ENCODE data around the gene EP400.

EP400 gene

GRCh38 chr12:132124766-132125425 is 175.2 kb downstream of the EP400 start:
- no peak for TF ChIP-seq EZH2phosphoT487 (IDR thresholded peaks at IDR 0.05; ENCODE audit: borderline replicate concordance, low read length)
- no peak for TF ChIP-seq CTCF (IDR thresholded peaks at IDR 0.05; ENCODE audit: low read depth, low read length, poor library complexity, severe bottlenecking)
- Histone ChIP-seq H3K4me2 (ENCODE audit: low read length) (no peak overlapping the region), H4K20me1 (ENCODE audit: control insufficient read depth, insufficient read depth, low read depth, low read length) (no peaks in the 10 kb centered on the region), H3K27me3 (ENCODE audit: control insufficient read depth, low read length) (no peaks in the 10 kb centered on the region), H3K4me1 (ENCODE audit: control insufficient read depth, low read length) (no peaks in the 10 kb centered on the region), H3K36me3 (ENCODE audit: control insufficient read depth, low read length) (peaks cover 56% of the 10 kb centered on the region), H3K4me3 (ENCODE audit: low read length) (no peak overlapping the region), H3K9me3 (ENCODE audit: control insufficient read depth, insufficient read depth, low read length) (no peaks in the 10 kb centered on the region), H3K27ac (ENCODE audit: low read depth, low read length) (no peak overlapping the region), H3K9me2 (replicated peaks; ENCODE audit: control insufficient read depth, low read length) (no peaks in the 10 kb centered on the region), H3F3A (ENCODE audit: control insufficient read depth, insufficient read depth) (peaks cover 2% of the 10 kb centered on the region; the same call in 1 of the 2 replicates), H3K79me2 (ENCODE audit: control insufficient read depth, low read length) (no peaks in the 10 kb centered on the region)

GRCh38 chr12:132125736-132126135 is 176.0 kb downstream of the EP400 start:
- no peak overlapping the region for H3K4me2 ChIP-seq (ENCODE audit: low read length)
- H3K4me3 ChIP-seq (ENCODE audit: low read length): no peak overlapping the region
- peaks cover 56% of the 10 kb centered on the region for H3K36me3 ChIP-seq (ENCODE audit: control insufficient read depth, low read length)
- H4K20me1 ChIP-seq (ENCODE audit: control insufficient read depth, insufficient read depth, low read depth, low read length): no peaks in the 10 kb centered on the region; the same call in 1 of the 2 replicates
- H3F3A ChIP-seq (ENCODE audit: control insufficient read depth, insufficient read depth): peaks cover 6% of the 10 kb centered on the region; the same call in 1 of the 2 replicates
- no peaks in the 10 kb centered on the region for H3K27me3 ChIP-seq (ENCODE audit: control insufficient read depth, low read length)
- no peaks in the 10 kb centered on the region for H3K9me3 ChIP-seq (ENCODE audit: control insufficient read depth, insufficient read depth, low read length)
- TF ChIP-seq EZH2phosphoT487 (IDR thresholded peaks at IDR 0.05; ENCODE audit: borderline replicate concordance, low read length): no peak
- no peak for TF ChIP-seq CTCF (IDR thresholded peaks at IDR 0.05; ENCODE audit: low read depth, low read length, poor library complexity, severe bottlenecking)
- no peaks in the 10 kb centered on the region for H3K9me2 ChIP-seq (replicated peaks; ENCODE audit: control insufficient read depth, low read length)
- H3K4me1 ChIP-seq (ENCODE audit: control insufficient read depth, low read length): no peaks in the 10 kb centered on the region
- no peaks in the 10 kb centered on the region for H3K79me2 ChIP-seq (ENCODE audit: control insufficient read depth, low read length)
- no peak overlapping the region for H3K27ac ChIP-seq (ENCODE audit: low read depth, low read length)

- Histone ChIP-seq H3K36me3 (ENCODE audit: control insufficient read depth, low read length) (peaks cover 46% of the 10 kb centered on the region), H4K20me1 (ENCODE audit: control insufficient read depth, insufficient read depth, low read depth, low read length) (no peaks in the 10 kb centered on the region; the same call in 1 of the 2 replicates), H3K79me2 (ENCODE audit: control insufficient read depth, low read length) (no peaks in the 10 kb centered on the region), H3K27ac (ENCODE audit: low read depth, low read length) (no peak overlapping the region), H3K9me3 (ENCODE audit: control insufficient read depth, insufficient read depth, low read length) (no peaks in the 10 kb centered on the region), H3K4me2 (ENCODE audit: low read length) (no peak overlapping the region), H3F3A (ENCODE audit: control insufficient read depth, insufficient read depth) (peaks cover 6% of the 10 kb centered on the region; the same call in 1 of the 2 replicates), H3K4me3 (ENCODE audit: low read length) (no peak overlapping the region), H3K4me1 (ENCODE audit: control insufficient read depth, low read length) (no peaks in the 10 kb centered on the region), H3K9me2 (replicated peaks; ENCODE audit: control insufficient read depth, low read length) (no peaks in the 10 kb centered on the region), H3K27me3 (ENCODE audit: control insufficient read depth, low read length) (no peaks in the 10 kb centered on the region)
- TF ChIP-seq CTCF (IDR thresholded peaks at IDR 0.05; ENCODE audit: low read depth, low read length, poor library complexity, severe bottlenecking) (no peak), EZH2phosphoT487 (IDR thresholded peaks at IDR 0.05; ENCODE audit: borderline replicate concordance, low read length) (no peak)
Measured at GRCh38 chr12:132127041-132127440, 177.3 kb downstream of the EP400 start.
